ENCODE measurements around the gene POU2F1. TPM values are rescaled to one million over a fixed set of nuclear protein-coding genes. Genes with fewer than 3 reads are reported as not detected.

Gene POU2F1
- total RNA-seq, 1 donor from 2014 or later = 68.0 TPM

GRCh38 chr1:167375949-167376348 lies 155.3 kb downstream of the POU2F1 start:
- no peak for DNase-seq (ENCODE audit: low spot score)
- Histone ChIP-seq H3K9ac (no peak overlapping the region), H3K36me3 (peaks cover 14% of the 10 kb centered on the region), H3F3A (ENCODE audit: low read depth) (peaks cover 5% of the 10 kb centered on the region), H3K79me2 (ENCODE audit: low read depth) (peaks cover 1% of the 10 kb centered on the region), H3K4me1 (peaks cover 7% of the 10 kb centered on the region), H3K27me3 (no peaks in the 10 kb centered on the region), H3K4me3 (no peak overlapping the region), H4K20me1 (ENCODE audit: low read depth) (peaks cover 8% of the 10 kb centered on the region), H2AFZ (replicated peaks) (no peak overlapping the region), H3K4me2 (no peak overlapping the region), H3K9me3 (ENCODE audit: low read depth) (no peaks in the 10 kb centered on the region), H3K27ac (no peak overlapping the region)
- H3K27me3 Mint-ChIP-seq (ENCODE audit: insufficient read depth, low read depth) = no peaks in the 10 kb centered on the region
- H3K36me3 Mint-ChIP-seq = peaks cover 36% of the 10 kb centered on the region
- H3K9me3 Mint-ChIP-seq = no peaks in the 10 kb centered on the region
- no peak overlapping the region for H3K4me3 Mint-ChIP-seq
- no peak overlapping the region for H3K27ac Mint-ChIP-seq
- TF ChIP-seq EZH2phosphoT487 (IDR thresholded peaks at IDR 0.05) (no peak), CTCF (IDR thresholded peaks at IDR 0.05) (no peak), EZH2 (IDR thresholded peaks at IDR 0.05) (no peak)
- peaks cover 4% of the 10 kb centered on the region for H3K4me1 Mint-ChIP-seq

GRCh38 chr1:167387251-167387910 lies 166.7 kb downstream of the POU2F1 start:
- Mint-ChIP-seq H3K36me3 (peaks cover 25% of the 10 kb centered on the region), H3K27ac (no peak overlapping the region), H3K9me3 (no peaks in the 10 kb centered on the region), H3K27me3 (ENCODE audit: insufficient read depth, low read depth) (no peaks in the 10 kb centered on the region), H3K4me3 (no peak overlapping the region), H3K4me1 (no peaks in the 10 kb centered on the region)
- Histone ChIP-seq H3K4me2 (no peak overlapping the region), H3K79me2 (ENCODE audit: low read depth) (no peaks in the 10 kb centered on the region), H2AFZ (replicated peaks) (no peak overlapping the region), H3K36me3 (peaks cover 17% of the 10 kb centered on the region), H3K9ac (no peak overlapping the region), H4K20me1 (ENCODE audit: low read depth) (no peaks in the 10 kb centered on the region), H3K4me1 (no peaks in the 10 kb centered on the region), H3K4me3 (no peak overlapping the region), H3K27ac (no peak overlapping the region), H3F3A (ENCODE audit: low read depth) (no peaks in the 10 kb centered on the region), H3K9me3 (ENCODE audit: low read depth) (no peaks in the 10 kb centered on the region), H3K27me3 (no peaks in the 10 kb centered on the region)
- DNase-seq (ENCODE audit: low spot score) = no peak
- TF ChIP-seq EZH2 (IDR thresholded peaks at IDR 0.05) (no peak), EZH2phosphoT487 (IDR thresholded peaks at IDR 0.05) (no peak), CTCF (IDR thresholded peaks at IDR 0.05) (no peak)

GRCh38 chr1:167388976-167389375 lies 168.3 kb downstream of the POU2F1 start:
- Histone ChIP-seq H3K36me3 (peaks cover 20% of the 10 kb centered on the region), H3K4me2 (no peak overlapping the region), H3K4me3 (no peak overlapping the region), H3K79me2 (ENCODE audit: low read depth) (no peaks in the 10 kb centered on the region), H3F3A (ENCODE audit: low read depth) (no peaks in the 10 kb centered on the region), H3K27ac (no peak overlapping the region), H3K9me3 (ENCODE audit: low read depth) (no peaks in the 10 kb centered on the region), H3K27me3 (no peaks in the 10 kb centered on the region), H3K9ac (no peak overlapping the region), H3K4me1 (no peaks in the 10 kb centered on the region), H4K20me1 (ENCODE audit: low read depth) (no peaks in the 10 kb centered on the region), H2AFZ (replicated peaks) (no peak overlapping the region)
- H3K36me3 Mint-ChIP-seq = peaks cover 22% of the 10 kb centered on the region
- H3K4me1 Mint-ChIP-seq = no peaks in the 10 kb centered on the region
- no peak for TF ChIP-seq CTCF (IDR thresholded peaks at IDR 0.05)
- TF ChIP-seq EZH2phosphoT487 (IDR thresholded peaks at IDR 0.05) = no peak
- no peak for TF ChIP-seq EZH2 (IDR thresholded peaks at IDR 0.05)
- H3K27ac Mint-ChIP-seq = no peak overlapping the region
- no peaks in the 10 kb centered on the region for H3K27me3 Mint-ChIP-seq (ENCODE audit: insufficient read depth, low read depth)
- no peak overlapping the region for H3K4me3 Mint-ChIP-seq
- DNase-seq (ENCODE audit: low spot score) = no peak
- H3K9me3 Mint-ChIP-seq = no peaks in the 10 kb centered on the region

Measured in neural progenitor cell (in vitro differentiated cells).